Measurements from ENCODE around the gene PHKG2. TPM values are rescaled to one million over a fixed set of nuclear protein-coding genes. Genes with fewer than 3 reads are reported as not detected.
"Not testable (repeated sequence)": the region's sequence is repeated elsewhere in the genome, so short reads cannot be mapped to it uniquely, and the experiment has no call there.

Gene PHKG2
- total RNA-seq, 2 donors from 2014 or later: 25.6 to 26.4 TPM

DNA sequence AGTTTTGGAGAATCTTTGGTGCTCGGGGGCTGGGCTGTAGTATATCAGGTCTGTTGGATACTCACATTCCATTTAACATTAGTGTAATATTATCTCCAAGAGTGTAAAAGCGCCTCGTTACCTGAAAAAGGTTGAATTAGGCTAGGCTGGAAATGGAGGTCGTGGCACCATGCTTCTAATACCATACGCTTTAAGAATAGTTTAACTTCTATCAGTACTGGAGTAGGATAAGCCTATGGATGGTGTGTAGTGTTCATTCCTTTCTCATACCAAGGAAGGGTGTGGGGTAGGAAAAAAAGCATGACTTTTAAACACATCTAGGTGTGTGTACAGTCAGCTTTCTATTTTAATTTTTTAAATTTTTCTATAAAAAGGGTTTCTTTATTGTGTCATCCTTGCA is 47.3 kb upstream of the PHKG2 start:
- no peak overlapping the region for H3K4me3 ChIP-seq
- peaks cover 42% of the 10 kb centered on the region for H3K36me3 ChIP-seq
- H3K4me1 ChIP-seq (ENCODE audit: control insufficient read depth in 1 of 2, low read depth in 2 of 2): peaks cover 10 to 25% of the 10 kb centered on the region in 2 donors
- no peaks in the 10 kb centered on the region for H3K9me3 ChIP-seq
- no peaks in the 10 kb centered on the region for H3K27me3 ChIP-seq (replicated peaks; ENCODE audit: insufficient read depth)
- peak overlapping the region in 1 of 2 donors; percentile 21 for H3K27ac ChIP-seq
- TF ChIP-seq, protein P1, sequence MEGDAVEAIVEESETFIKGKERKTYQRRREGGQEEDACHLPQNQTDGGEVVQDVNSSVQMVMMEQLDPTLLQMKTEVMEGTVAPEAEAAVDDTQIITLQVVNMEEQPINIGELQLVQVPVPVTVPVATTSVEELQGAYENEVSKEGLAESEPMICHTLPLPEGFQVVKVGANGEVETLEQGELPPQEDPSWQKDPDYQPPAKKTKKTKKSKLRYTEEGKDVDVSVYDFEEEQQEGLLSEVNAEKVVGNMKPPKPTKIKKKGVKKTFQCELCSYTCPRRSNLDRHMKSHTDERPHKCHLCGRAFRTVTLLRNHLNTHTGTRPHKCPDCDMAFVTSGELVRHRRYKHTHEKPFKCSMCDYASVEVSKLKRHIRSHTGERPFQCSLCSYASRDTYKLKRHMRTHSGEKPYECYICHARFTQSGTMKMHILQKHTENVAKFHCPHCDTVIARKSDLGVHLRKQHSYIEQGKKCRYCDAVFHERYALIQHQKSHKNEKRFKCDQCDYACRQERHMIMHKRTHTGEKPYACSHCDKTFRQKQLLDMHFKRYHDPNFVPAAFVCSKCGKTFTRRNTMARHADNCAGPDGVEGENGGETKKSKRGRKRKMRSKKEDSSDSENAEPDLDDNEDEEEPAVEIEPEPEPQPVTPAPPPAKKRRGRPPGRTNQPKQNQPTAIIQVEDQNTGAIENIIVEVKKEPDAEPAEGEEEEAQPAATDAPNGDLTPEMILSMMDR (IDR thresholded peaks at IDR 0.05): no peak
- no peak for ATAC-seq (ENCODE audit: insufficient number of reproducible peaks, low FRiP score, low read depth)
- no peak for DNase-seq (ENCODE audit: low spot score)

DNA sequence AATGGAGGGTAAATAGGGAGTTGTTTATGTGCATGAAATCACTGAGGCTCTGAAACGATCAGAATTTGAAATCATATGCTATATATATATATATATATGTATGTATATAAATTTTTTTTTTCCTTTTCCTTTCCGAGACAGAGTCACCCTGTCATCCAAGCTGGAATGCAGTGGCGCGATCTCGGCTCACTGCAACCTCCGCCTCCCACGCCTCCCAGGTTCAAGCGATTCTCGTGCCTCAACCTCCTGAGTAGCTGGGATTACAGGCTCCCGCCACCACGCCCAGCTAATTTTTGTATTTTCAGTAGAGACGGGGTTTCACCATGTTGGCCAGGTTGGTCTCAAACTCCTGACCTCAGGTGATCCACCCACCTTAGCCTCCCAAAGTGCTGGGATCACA is 45.2 kb upstream of the PHKG2 start:
- H3K4me3 ChIP-seq; DNase-seq (ENCODE audit: low spot score); H3K27me3 ChIP-seq (replicated peaks; ENCODE audit: insufficient read depth); H3K27ac ChIP-seq; H3K9me3 ChIP-seq; ATAC-seq (ENCODE audit: insufficient number of reproducible peaks, low FRiP score, low read depth): not testable (repeated sequence)
- peaks cover 7 to 17% of the 10 kb centered on the region in 2 donors for H3K4me1 ChIP-seq (ENCODE audit: control insufficient read depth in 1 of 2, low read depth in 2 of 2)
- peaks cover 60% of the 10 kb centered on the region for H3K36me3 ChIP-seq

DNA sequence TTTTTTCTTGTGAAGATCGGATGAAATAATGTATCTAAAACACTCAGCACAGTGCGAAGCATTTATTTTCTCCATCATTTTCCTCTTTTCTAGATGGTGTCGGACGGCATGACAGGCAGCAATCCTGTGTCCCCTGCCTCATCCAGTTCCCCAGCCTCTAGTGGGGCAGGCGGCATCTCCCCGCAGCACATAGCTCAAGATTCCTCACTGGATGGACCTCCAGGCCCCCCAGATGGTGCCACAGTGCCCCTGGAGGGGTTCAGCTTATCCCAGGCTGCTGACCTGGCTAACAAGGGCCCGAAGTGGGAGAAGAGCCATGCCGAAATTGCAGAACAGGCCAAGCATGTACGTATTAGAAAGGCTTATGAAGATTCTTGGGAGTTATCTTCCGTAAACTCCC is 44.3 kb upstream of the PHKG2 start:
- peaks cover 68% of the 10 kb centered on the region for H3K36me3 ChIP-seq
- no peak for DNase-seq (ENCODE audit: low spot score)
- TF ChIP-seq, protein P1 (IDR thresholded peaks at IDR 0.05): no peak

DNA sequence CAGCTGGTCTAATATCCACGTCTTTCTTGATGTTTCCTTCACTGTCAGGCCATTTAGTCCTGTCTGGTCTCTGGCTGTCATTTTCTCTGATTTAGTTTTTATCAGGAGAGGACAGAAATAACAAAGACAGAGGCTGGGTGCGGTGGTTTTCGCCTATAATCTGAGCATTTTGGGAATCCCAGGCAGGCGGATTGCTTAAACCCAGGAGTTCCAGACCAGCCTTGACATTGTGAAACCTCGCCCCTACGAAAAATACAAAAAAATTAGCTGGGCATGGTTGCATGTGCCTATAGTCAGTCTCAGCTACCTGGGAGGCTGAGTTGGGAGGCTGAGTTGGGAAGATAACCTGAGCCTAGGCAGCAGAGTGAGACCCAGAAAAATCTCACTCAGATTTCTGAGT is 42.2 kb upstream of the PHKG2 start:
- DNase-seq (ENCODE audit: low spot score) (no peak), ATAC-seq (ENCODE audit: insufficient number of reproducible peaks, low FRiP score, low read depth) (no peak)
- no peaks in the 10 kb centered on the region for H3K9me3 ChIP-seq
- H3K27me3 ChIP-seq (replicated peaks; ENCODE audit: insufficient read depth): no peaks in the 10 kb centered on the region
- TF ChIP-seq, protein P1 (IDR thresholded peaks at IDR 0.05): no peak
- H3K36me3 ChIP-seq: peaks cover 85% of the 10 kb centered on the region
- H3K4me3 ChIP-seq: no peak overlapping the region
- H3K27ac ChIP-seq: no peak overlapping the region
- no peaks in the 10 kb centered on the region for H3K4me1 ChIP-seq (ENCODE audit: control insufficient read depth in 1 of 2, low read depth in 2 of 2)

More for the DNA sequence above, 44.3 kb upstream of the PHKG2 start:
- H3K9me3 ChIP-seq: no peaks in the 10 kb centered on the region
- no peak overlapping the region for H3K27ac ChIP-seq
- no peak overlapping the region for H3K4me3 ChIP-seq
- H3K27me3 ChIP-seq (replicated peaks; ENCODE audit: insufficient read depth): no peaks in the 10 kb centered on the region
- H3K4me1 ChIP-seq (ENCODE audit: control insufficient read depth in 1 of 2, low read depth in 2 of 2): peaks cover 7 to 17% of the 10 kb centered on the region in 2 donors
- ATAC-seq (ENCODE audit: insufficient number of reproducible peaks, low FRiP score, low read depth): no peak

DNA sequence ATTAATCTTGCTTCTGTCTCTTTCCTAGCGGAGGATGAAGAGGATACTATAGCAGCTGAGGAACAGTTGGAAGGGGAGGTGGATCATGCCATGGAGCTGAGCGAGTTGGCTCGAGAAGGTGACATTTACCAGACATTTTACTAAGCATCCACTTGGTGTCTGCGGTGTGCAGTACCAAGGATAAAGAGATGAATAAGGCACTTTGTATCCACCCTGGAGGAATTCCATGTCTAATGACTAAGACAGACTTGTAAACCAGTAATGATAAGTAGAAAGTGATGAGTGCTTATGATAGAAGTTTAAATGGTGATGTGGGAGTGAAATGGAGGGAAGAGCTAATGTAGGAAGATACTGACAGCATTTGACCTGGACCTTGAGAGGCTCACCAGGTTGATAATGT is 37.3 kb upstream of the PHKG2 start:
- TF ChIP-seq, protein P1 (IDR thresholded peaks at IDR 0.05): no peak
- H3K4me1 ChIP-seq (ENCODE audit: control insufficient read depth in 1 of 2, low read depth in 2 of 2): peaks cover 0 to 7% of the 10 kb centered on the region in 2 donors
- H3K4me3 ChIP-seq: no peak overlapping the region
- H3K36me3 ChIP-seq: peaks cover 83% of the 10 kb centered on the region
- no peak overlapping the region for H3K27ac ChIP-seq
- H3K9me3 ChIP-seq: no peaks in the 10 kb centered on the region
- no peak for DNase-seq (ENCODE audit: low spot score)
- no peak for ATAC-seq (ENCODE audit: insufficient number of reproducible peaks, low FRiP score, low read depth)
- H3K27me3 ChIP-seq (replicated peaks; ENCODE audit: insufficient read depth): no peaks in the 10 kb centered on the region

DNA sequence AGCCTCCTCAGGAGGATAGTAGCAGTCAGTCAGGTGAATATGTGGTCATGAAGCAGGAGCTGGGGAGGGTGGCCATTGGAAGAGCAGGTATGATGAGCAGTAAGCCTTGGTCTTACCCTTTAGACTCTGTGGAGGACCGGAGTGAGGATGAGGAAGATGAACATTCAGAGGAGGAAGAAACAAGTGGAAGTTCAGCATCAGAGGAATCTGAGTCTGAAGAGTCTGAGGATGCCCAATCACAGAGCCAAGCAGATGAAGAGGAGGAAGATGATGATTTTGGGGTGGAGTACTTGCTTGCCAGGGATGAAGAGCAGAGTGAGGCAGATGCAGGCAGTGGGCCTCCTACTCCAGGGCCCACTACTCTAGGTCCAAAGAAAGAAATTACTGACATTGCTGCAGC is 36.5 kb upstream of the PHKG2 start:
- no peak for DNase-seq (ENCODE audit: low spot score)
- no peak for ATAC-seq (ENCODE audit: insufficient number of reproducible peaks, low FRiP score, low read depth)
- H3K27me3 ChIP-seq (replicated peaks; ENCODE audit: insufficient read depth): no peaks in the 10 kb centered on the region
- no peaks in the 10 kb centered on the region for H3K9me3 ChIP-seq
- TF ChIP-seq, protein P1 (IDR thresholded peaks at IDR 0.05): no peak
- H3K27ac ChIP-seq: no peak overlapping the region
- peaks cover 83% of the 10 kb centered on the region for H3K36me3 ChIP-seq
- H3K4me3 ChIP-seq: no peak overlapping the region
- H3K4me1 ChIP-seq (ENCODE audit: control insufficient read depth in 1 of 2, low read depth in 2 of 2): peaks cover 0 to 7% of the 10 kb centered on the region in 2 donors

Measured in thoracic aorta (tissue), 2 donors.